B cell (primary cell): ENCODE measurements around the gene HTR3A.

ENCODE experiments used
- CTCF ChIP-seq: fragments of 200-600 bp; IDR thresholded peaks from one replicate; pipeline ENCODE4 v1.8.0; 2022; ENCODE audit warnings: antibody characterized with exemption, mild to moderate bottlenecking
- EZH2 ChIP-seq: IDR thresholded peaks from 2 replicates; pipeline ENCODE4 v1.6.1; 2012; ENCODE audit warnings: borderline replicate concordance, low read depth, mild to moderate bottlenecking, moderate library complexity, low read length; ENCODE audit not compliant: insufficient read depth, poor library complexity, severe bottlenecking

GRCh38 chr11:113977071-113977490, 2.2 kb downstream of the HTR3A start:
- TF ChIP-seq CTCF: no peak
- TF ChIP-seq EZH2: no peak
